GM12878 (cell line): Measurements from ENCODE around the gene SLC22A23. TPM values are rescaled to one million over a fixed set of nuclear protein-coding genes. Genes with fewer than 3 reads are reported as not detected.

Experiments
- ASH2L ChIP-seq: fragments of 300-600, 200-600 bp; sonication (generic); IDR thresholded peaks from 2 replicates; pipeline ENCODE4 v1.6.1; 2017; ENCODE audit warnings: low read depth, mild to moderate bottlenecking, borderline replicate concordance
- BMI1 ChIP-seq: fragments of 450-650 bp; IDR thresholded peaks from 2 replicates; pipeline ENCODE4 v1.6.1; 2016; ENCODE audit warnings: mild to moderate bottlenecking, moderate library complexity, borderline replicate concordance
- EGR1 ChIP-seq, 2 experiments: IDR thresholded peaks; 1 replicate in 1 of 2; 2 replicates in 1 of 2; pipeline ENCODE4 v1.6.1; 2011 to 2012; ENCODE audit warnings: low read depth in 2 of 2, low read length in 2 of 2, borderline replicate concordance in 1 of 2, mild to moderate bottlenecking in 1 of 2, moderate library complexity in 1 of 2
- ESRRA ChIP-seq: IDR thresholded peaks from 2 replicates; pipeline ENCODE4 v1.6.1; 2012; ENCODE audit warnings: mild to moderate bottlenecking, low read length, improper control_type of control experiment
- FOS ChIP-seq: IDR thresholded peaks from 3 replicates; pipeline ENCODE4 v1.6.1; 2011; ENCODE audit warnings: borderline replicate concordance; ENCODE audit not compliant: insufficient read length; ENCODE audit errors: extremely low read depth
- GATAD2B ChIP-seq: fragments of 450-650 bp; conservative IDR thresholded peaks from 2 replicates; pipeline ENCODE4 v1.6.1; 2017; ENCODE audit warnings: low read depth, mild to moderate bottlenecking, moderate library complexity
- KAT2A ChIP-seq: conservative IDR thresholded peaks from 2 replicates; pipeline ENCODE4 v1.6.1; 2011; ENCODE audit warnings: low read depth, low read length; ENCODE audit not compliant: control insufficient read depth
- MXI1 ChIP-seq: fragments of 150-350 bp; IDR thresholded peaks from 2 replicates; pipeline ENCODE4 v1.6.1; 2011; ENCODE audit warnings: low read depth, mild to moderate bottlenecking, inconsistent platforms, low read length, improper control_type of control experiment
- PAX5 ChIP-seq: IDR thresholded peaks from 2 replicates; pipeline ENCODE4 v1.6.1; 2011; ENCODE audit warnings: low read depth, low read length, borderline replicate concordance
- POLR2AphosphoS5 ChIP-seq: IDR thresholded peaks from 2 replicates; pipeline ENCODE4 v1.6.1; 2011; ENCODE audit warnings: mild to moderate bottlenecking, low read length, inconsistent platforms
- POU2F2 ChIP-seq: IDR thresholded peaks from 3 replicates; pipeline ENCODE4 v1.6.1; 2011; ENCODE audit warnings: low read depth, mild to moderate bottlenecking, low read length, borderline replicate concordance
- SMARCA5 ChIP-seq: fragments of 450-650 bp; IDR thresholded peaks from 2 replicates; pipeline ENCODE4 v1.6.1; 2017; ENCODE audit warnings: mild to moderate bottlenecking
- SREBF2 ChIP-seq: IDR thresholded peaks from 2 replicates; pipeline ENCODE4 v1.6.1; 2012; ENCODE audit warnings: mild to moderate bottlenecking, low read length
- SRF ChIP-seq, 2 experiments: IDR thresholded peaks; 2 replicates each; pipeline ENCODE4 v1.6.1; 2011; ENCODE audit warnings: low read depth in 2 of 2, low read length in 2 of 2, mild to moderate bottlenecking in 1 of 2, moderate library complexity in 1 of 2
- SUPT20H ChIP-seq: IDR thresholded peaks from 2 replicates; pipeline ENCODE4 v1.6.1; 2011; ENCODE audit warnings: low read depth, mild to moderate bottlenecking, low read length, moderate library complexity, borderline replicate concordance; ENCODE audit not compliant: control insufficient read depth
- SUZ12 ChIP-seq: fragments of 200-600 bp; sonication (generic); IDR thresholded peaks from one replicate; pipeline ENCODE4 v1.6.1; 2018; ENCODE audit warnings: antibody characterized with exemption, mild to moderate bottlenecking; ENCODE audit not compliant: unreplicated experiment
- TAF1 ChIP-seq: IDR thresholded peaks from 2 replicates; pipeline ENCODE4 v1.6.1; 2011; ENCODE audit warnings: mild to moderate bottlenecking, low read depth, low read length, borderline replicate concordance
- TARDBP ChIP-seq: IDR thresholded peaks from 2 replicates; pipeline ENCODE4 v1.6.1; 2016; ENCODE audit warnings: borderline replicate concordance
- USF1 ChIP-seq: IDR thresholded peaks from 2 replicates; pipeline ENCODE4 v1.6.1; 2011; ENCODE audit warnings: borderline replicate concordance, low read depth, mild to moderate bottlenecking, moderate library complexity, mixed read lengths, low read length; ENCODE audit not compliant: insufficient read depth; ENCODE audit errors: extremely low read length
- ZNF384 ChIP-seq: IDR thresholded peaks from 2 replicates; pipeline ENCODE4 v1.6.1; 2012; ENCODE audit warnings: low read depth, mild to moderate bottlenecking, low read length, improper control_type of control experiment, borderline replicate concordance
- ZZZ3 ChIP-seq: IDR thresholded peaks from 2 replicates; pipeline ENCODE4 v1.6.1; 2011; ENCODE audit warnings: low read depth; ENCODE audit not compliant: control insufficient read depth, insufficient read length
- polyA plus RNA-seq, 11 experiments: library from polyadenylated mRNA; depleted of rRNA in 4 of 11; unstranded in 6 of 11; stranded (reverse) in 5 of 11; fragments of >200 nt; fragmentation: Nextera tagmentation in 4 of 11; fragmentation: Illumina TruSeq in 1 of 11; extraction: Ambion mirVana in 4 of 11; extraction: Trizol in 1 of 11; gene quantifications; 1 replicate in 1 of 11; 2 replicates in 10 of 11; pipeline versions ENCODE4 v1.2.1 to v1.2.3, GENCODE V29; 2011 to 2016; ENCODE audit warnings: inconsistent platforms in 2 of 11, missing spikeins in 2 of 11, low read depth in 1 of 11
- total RNA-seq, 4 experiments: library from RNA; depleted of rRNA in 3 of 4; stranded (reverse); fragments of >200 nt in 3 of 4; fragmentation: Illumina TruSeq in 1 of 4; extraction: Trizol in 1 of 4; gene quantifications; 2 replicates each; pipeline versions ENCODE4 v1.2.1 to v1.2.3, GENCODE V29; 2013 to 2021
- TF ChIP-seq, protein P1 (sequence below): IDR thresholded peaks from 2 replicates; pipeline ENCODE4 v1.6.1; 2011; ENCODE audit warnings: mild to moderate bottlenecking, low read depth, low read length, moderate library complexity; ENCODE audit not compliant: insufficient replicate concordance
- TF ChIP-seq, protein P2 (sequence below): IDR thresholded peaks from 2 replicates; pipeline ENCODE4 v1.6.1; 2012; ENCODE audit warnings: improper control_type of control experiment, low read depth, low read length; ENCODE audit not compliant: insufficient replicate concordance

Gene SLC22A23
- total and polyA plus RNA-seq, 10 of the 15 experiments (the other 5 are each of a cell fraction or from before 2014, with no cell fraction given): 0.20 to 2.4 (median 0.74) TPM

- TF ChIP-seq, protein P1, sequence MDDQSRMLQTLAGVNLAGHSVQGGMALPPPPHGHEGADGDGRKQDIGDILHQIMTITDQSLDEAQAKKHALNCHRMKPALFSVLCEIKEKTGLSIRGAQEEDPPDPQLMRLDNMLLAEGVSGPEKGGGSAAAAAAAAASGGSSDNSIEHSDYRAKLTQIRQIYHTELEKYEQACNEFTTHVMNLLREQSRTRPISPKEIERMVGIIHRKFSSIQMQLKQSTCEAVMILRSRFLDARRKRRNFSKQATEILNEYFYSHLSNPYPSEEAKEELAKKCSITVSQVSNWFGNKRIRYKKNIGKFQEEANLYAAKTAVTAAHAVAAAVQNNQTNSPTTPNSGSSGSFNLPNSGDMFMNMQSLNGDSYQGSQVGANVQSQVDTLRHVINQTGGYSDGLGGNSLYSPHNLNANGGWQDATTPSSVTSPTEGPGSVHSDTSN: no peak
- TF ChIP-seq PAX5 (no peak), ESRRA (no peak), MXI1 (peak; percentile 84), SMARCA5 (peak; percentile 45; the same call in 1 of the 2 replicates), ZNF384 (no peak), KAT2A (no peak), TARDBP (no peak), ZZZ3 (no peak), BMI1 (no peak), FOS (no peak), EGR1 (IDR thresholded peaks at IDR 0.05; ENCODE audit: borderline replicate concordance in 1 of 2, low read depth in 2 of 2, low read length in 2 of 2) (peak in 1 of 2 experiments; percentile 68; a peak in 2 of 3 replicates), USF1 (no peak), ASH2L (no peak), SUZ12 (no peak), SUPT20H (no peak), POLR2AphosphoS5 (peak; percentile 58; the same call in 1 of the 2 replicates), SREBF2 (no peak), GATAD2B (peak; percentile 87), SRF (IDR thresholded peaks at IDR 0.05; ENCODE audit: low read depth in 2 of 2, low read length in 2 of 2) (peak; percentile 86 to 98), TAF1 (peak; percentile 25; the same call in 1 of the 2 replicates), POU2F2 (peak; percentile 42; the same call in 2 of the 3 replicates)
- TF ChIP-seq, protein P2, sequence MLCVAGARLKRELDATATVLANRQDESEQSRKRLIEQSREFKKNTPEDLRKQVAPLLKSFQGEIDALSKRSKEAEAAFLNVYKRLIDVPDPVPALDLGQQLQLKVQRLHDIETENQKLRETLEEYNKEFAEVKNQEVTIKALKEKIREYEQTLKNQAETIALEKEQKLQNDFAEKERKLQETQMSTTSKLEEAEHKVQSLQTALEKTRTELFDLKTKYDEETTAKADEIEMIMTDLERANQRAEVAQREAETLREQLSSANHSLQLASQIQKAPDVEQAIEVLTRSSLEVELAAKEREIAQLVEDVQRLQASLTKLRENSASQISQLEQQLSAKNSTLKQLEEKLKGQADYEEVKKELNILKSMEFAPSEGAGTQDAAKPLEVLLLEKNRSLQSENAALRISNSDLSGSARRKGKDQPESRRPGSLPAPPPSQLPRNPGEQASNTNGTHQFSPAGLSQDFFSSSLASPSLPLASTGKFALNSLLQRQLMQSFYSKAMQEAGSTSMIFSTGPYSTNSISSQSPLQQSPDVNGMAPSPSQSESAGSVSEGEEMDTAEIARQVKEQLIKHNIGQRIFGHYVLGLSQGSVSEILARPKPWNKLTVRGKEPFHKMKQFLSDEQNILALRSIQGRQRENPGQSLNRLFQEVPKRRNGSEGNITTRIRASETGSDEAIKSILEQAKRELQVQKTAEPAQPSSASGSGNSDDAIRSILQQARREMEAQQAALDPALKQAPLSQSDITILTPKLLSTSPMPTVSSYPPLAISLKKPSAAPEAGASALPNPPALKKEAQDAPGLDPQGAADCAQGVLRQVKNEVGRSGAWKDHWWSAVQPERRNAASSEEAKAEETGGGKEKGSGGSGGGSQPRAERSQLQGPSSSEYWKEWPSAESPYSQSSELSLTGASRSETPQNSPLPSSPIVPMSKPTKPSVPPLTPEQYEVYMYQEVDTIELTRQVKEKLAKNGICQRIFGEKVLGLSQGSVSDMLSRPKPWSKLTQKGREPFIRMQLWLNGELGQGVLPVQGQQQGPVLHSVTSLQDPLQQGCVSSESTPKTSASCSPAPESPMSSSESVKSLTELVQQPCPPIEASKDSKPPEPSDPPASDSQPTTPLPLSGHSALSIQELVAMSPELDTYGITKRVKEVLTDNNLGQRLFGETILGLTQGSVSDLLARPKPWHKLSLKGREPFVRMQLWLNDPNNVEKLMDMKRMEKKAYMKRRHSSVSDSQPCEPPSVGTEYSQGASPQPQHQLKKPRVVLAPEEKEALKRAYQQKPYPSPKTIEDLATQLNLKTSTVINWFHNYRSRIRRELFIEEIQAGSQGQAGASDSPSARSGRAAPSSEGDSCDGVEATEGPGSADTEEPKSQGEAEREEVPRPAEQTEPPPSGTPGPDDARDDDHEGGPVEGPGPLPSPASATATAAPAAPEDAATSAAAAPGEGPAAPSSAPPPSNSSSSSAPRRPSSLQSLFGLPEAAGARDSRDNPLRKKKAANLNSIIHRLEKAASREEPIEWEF: no peak
Measured at GRCh38 chr6:3258720-3259490, 197.9 kb downstream of the SLC22A23 start, which contains the start of gene PSMG4 (continued).
